Measurements from ENCODE around the gene CTTNBP2.

GRCh38 chr7:117739085-117739484, 134.2 kb downstream of the CTTNBP2 start:
- TF ChIP-seq POLR2AphosphoS5 (IDR thresholded peaks at IDR 0.05): no peak
- TF ChIP-seq POLR2A (IDR thresholded peaks at IDR 0.05): no peak

Measured in spleen (tissue), 3 donors.